HG03558 (cell line): ENCODE measurements around the gene MYH16.
"Not testable (repeated sequence)": the region's sequence is repeated elsewhere in the genome, so short reads cannot be mapped to it uniquely, and the experiment has no call there.

Source experiments
- ATAC-seq: cut with Tn5 transposase; IDR thresholded peaks from one replicate; pipeline ENCODE4 v1.9.1; 2021; ENCODE audit warnings: moderate number of reproducible peaks; ENCODE audit not compliant: unreplicated experiment; ENCODE audit errors: extremely low read depth

MYH16 gene

GRCh38 chr7:99293650-99294049 lies 21.0 kb downstream of the MYH16 start:
- ATAC-seq, result no peak

- no peak for ATAC-seq
Measured at GRCh38 chr7:99296471-99296870, 23.8 kb downstream of the MYH16 start.

GRCh38 chr7:99301496-99301895 lies 28.9 kb downstream of the MYH16 start:
- ATAC-seq, result no peak

- no peak for ATAC-seq
Measured at GRCh38 chr7:99305473-99306260, 33.0 kb downstream of the MYH16 start.

- no peak for ATAC-seq
Measured at GRCh38 chr7:99308461-99309074, 35.9 kb downstream of the MYH16 start.

GRCh38 chr7:99309111-99309510 lies 36.5 kb downstream of the MYH16 start:
- ATAC-seq, result no peak

- ATAC-seq, result no peak
Measured at GRCh38 chr7:99310004-99310403, 37.4 kb downstream of the MYH16 start.

- no peak for ATAC-seq
Measured at GRCh38 chr7:99311702-99312101, 39.1 kb downstream of the MYH16 start.

- ATAC-seq, result no peak
Measured at GRCh38 chr7:99312316-99313203, 39.9 kb downstream of the MYH16 start.

- ATAC-seq, result no peak
Measured at GRCh38 chr7:99313204-99313573, 40.5 kb downstream of the MYH16 start.

GRCh38 chr7:99314504-99314903 lies 41.9 kb downstream of the MYH16 start:
- ATAC-seq, result no peak

- ATAC-seq, result no peak
Measured at GRCh38 chr7:99320371-99320770, 47.7 kb downstream of the MYH16 start.

GRCh38 chr7:99322659-99323058 lies 50.0 kb downstream of the MYH16 start:
- ATAC-seq, result not testable (repeated sequence)

- no peak for ATAC-seq
Measured at GRCh38 chr7:99324559-99324958, 51.9 kb downstream of the MYH16 start.

- no peak for ATAC-seq
Measured at GRCh38 chr7:99325001-99325493, 52.4 kb downstream of the MYH16 start.

- ATAC-seq, result peak; percentile 82
Measured at GRCh38 chr7:99325592-99326407, 53.2 kb downstream of the MYH16 start, which contains the start of gene ARPC1A. Gene ARPC1A (plus strand): TSS chr7:99325898. CDS start chr7:99333354, 7,456 bp downstream.

GRCh38 chr7:99326408-99326782 lies 53.8 kb downstream of the MYH16 start:
- ATAC-seq, result no peak

- ATAC-seq, result not testable (repeated sequence)
Measured at GRCh38 chr7:99330314-99330961, 57.8 kb downstream of the MYH16 start.

GRCh38 chr7:99331002-99331401 lies 58.4 kb downstream of the MYH16 start:
- ATAC-seq, result no peak
